Neural progenitor cell (in vitro differentiated cells): ENCODE data around the gene NUDT8. TPM values are rescaled to one million over a fixed set of nuclear protein-coding genes. Genes with fewer than 3 reads are reported as not detected.

ENCODE experiments used
- DNase-seq: peaks from one replicate; pipeline ENCODE4 v3.0.0-alpha.2; 2016; ENCODE audit warnings: low spot score
- H2AFZ ChIP-seq: fragments of 200-600 bp; sonication (generic); replicated peaks from 2 replicates; pipeline ENCODE4 v1.6.1; 2016; ENCODE audit warnings: antibody characterized with exemption
- H3F3A ChIP-seq: fragments of 200-600 bp; sonication (generic); 2 replicates; pipeline ENCODE4 v1.6.1; 2016; ENCODE audit warnings: antibody characterized with exemption, low read depth
- H3K27ac ChIP-seq: fragments of 200-600 bp; sonication (generic); 2 replicates; pipeline ENCODE4 v1.5.1; 2016; ENCODE audit warnings: mild to moderate bottlenecking
- H3K27me3 ChIP-seq: fragments of 200-600 bp; sonication (generic); 2 replicates; pipeline ENCODE4 v1.6.1; 2016; ENCODE audit warnings: mild to moderate bottlenecking, moderate library complexity
- H3K36me3 ChIP-seq: fragments of 200-600 bp; sonication (generic); 2 replicates; pipeline ENCODE4 v1.5.1; 2016
- H3K4me1 ChIP-seq: fragments of 200-600 bp; sonication (generic); 2 replicates; pipeline ENCODE4 v1.6.1; 2016; ENCODE audit warnings: mixed run types
- H3K4me2 ChIP-seq: fragments of 200-600 bp; sonication (generic); 2 replicates; pipeline ENCODE4 v1.6.1; 2016
- H3K4me3 ChIP-seq: fragments of 200-600 bp; sonication (generic); 2 replicates; pipeline ENCODE4 v1.5.1; 2016
- H3K79me2 ChIP-seq: fragments of 200-600 bp; sonication (generic); 2 replicates; pipeline ENCODE4 v1.6.1; 2016; ENCODE audit warnings: low read depth
- H3K9ac ChIP-seq: fragments of 200-600 bp; sonication (generic); 2 replicates; pipeline ENCODE4 v1.6.1; 2016
- H3K9me3 ChIP-seq: fragments of 200-600 bp; sonication (generic); 2 replicates; pipeline ENCODE4 v1.5.1; 2016; ENCODE audit warnings: low read depth
- H4K20me1 ChIP-seq: fragments of 200-600 bp; sonication (generic); 2 replicates; pipeline ENCODE4 v1.6.1; 2016; ENCODE audit warnings: low read depth
- H3K27ac Mint-ChIP-seq: 3 replicates; pipeline ENCODE4 v1.8.0; 2021; ENCODE audit warnings: mixed read lengths
- H3K27me3 Mint-ChIP-seq: 2 replicates; pipeline ENCODE4 v1.8.0; 2022; ENCODE audit warnings: low read depth, mild to moderate bottlenecking, inconsistent platforms, moderate library complexity, mixed read lengths; ENCODE audit not compliant: insufficient read depth
- H3K36me3 Mint-ChIP-seq: 3 replicates; pipeline ENCODE4 v1.8.0; 2021; ENCODE audit warnings: mixed read lengths
- H3K4me1 Mint-ChIP-seq: 3 replicates; pipeline ENCODE4 v1.8.0; 2021; ENCODE audit warnings: mixed read lengths
- H3K4me3 Mint-ChIP-seq: 3 replicates; pipeline ENCODE4 v1.8.0; 2021; ENCODE audit warnings: mild to moderate bottlenecking, moderate library complexity, mixed read lengths
- H3K9me3 Mint-ChIP-seq: 3 replicates; pipeline ENCODE4 v1.8.0; 2020; ENCODE audit warnings: mixed read lengths
- CTCF ChIP-seq: fragments of 200-600 bp; sonication (generic); IDR thresholded peaks from 2 replicates; pipeline ENCODE4 v1.5.1; 2017; ENCODE audit warnings: antibody characterized with exemption, mild to moderate bottlenecking
- EZH2 ChIP-seq: fragments of 200-600 bp; sonication (generic); IDR thresholded peaks from 2 replicates; pipeline ENCODE4 v1.6.1; 2017; ENCODE audit warnings: antibody characterized with exemption, mild to moderate bottlenecking, moderate library complexity
- EZH2phosphoT487 ChIP-seq: fragments of 200-600 bp; sonication (generic); IDR thresholded peaks from 2 replicates; pipeline ENCODE4 v1.6.1; 2017; ENCODE audit warnings: antibody characterized with exemption
- total RNA-seq: library from RNA; depleted of rRNA; stranded (reverse); fragments of >200 nt; gene quantifications from 2 replicates; pipeline ENCODE4 v1.2.3, GENCODE V29; 2015; ENCODE audit warnings: low replicate concordance

Gene NUDT8
- total RNA-seq = 1.6 and 4.1 TPM in 2 replicates

GRCh38 chr11:67629386-67630227 lies at the start of gene NUDT8:
TSS of gene NUDT8 (minus strand) at chr11:67629937. CDS start at chr11:67629911, 26 bp downstream.
- Mint-ChIP-seq H3K27ac (peak within 1 kb of the TSS; percentile 53), H3K36me3 (peaks cover 15% of the 10 kb centered on the region), H3K4me3 (peak within 1 kb of the TSS; percentile 85), H3K27me3 (peaks cover 9% of the 10 kb centered on the region), H3K9me3 (peaks cover 2% of the 10 kb centered on the region), H3K4me1 (peaks cover 14% of the 10 kb centered on the region)
- Histone ChIP-seq H3K9ac (peak within 1 kb of the TSS; percentile 36), H3K4me1 (peaks cover 8% of the 10 kb centered on the region), H3K36me3 (no peaks in the 10 kb centered on the region), H2AFZ (no peak within 1 kb of the TSS), H4K20me1 (no peaks in the 10 kb centered on the region), H3K27ac (peak within 1 kb of the TSS; percentile 84), H3F3A (peaks cover 59% of the 10 kb centered on the region), H3K79me2 (no peaks in the 10 kb centered on the region), H3K27me3 (no peaks in the 10 kb centered on the region), H3K4me2 (peak within 1 kb of the TSS; percentile 78), H3K4me3 (peak within 1 kb of the TSS; percentile 69), H3K9me3 (no peaks in the 10 kb centered on the region)
- peak; percentile 94 for DNase-seq
- TF ChIP-seq CTCF = peak; percentile 87
- TF ChIP-seq EZH2 = no peak

- Histone ChIP-seq H3K4me2 (no peak overlapping the region), H3K79me2 (no peaks in the 10 kb centered on the region), H2AFZ (no peak overlapping the region), H3K36me3 (no peaks in the 10 kb centered on the region), H3F3A (no peaks in the 10 kb centered on the region), H3K9ac (no peak overlapping the region), H3K4me1 (no peaks in the 10 kb centered on the region), H3K4me3 (no peak overlapping the region), H3K27ac (no peak overlapping the region), H4K20me1 (no peaks in the 10 kb centered on the region), H3K9me3 (no peaks in the 10 kb centered on the region), H3K27me3 (no peaks in the 10 kb centered on the region)
- H3K36me3 Mint-ChIP-seq = no peaks in the 10 kb centered on the region
- H3K4me3 Mint-ChIP-seq = no peak overlapping the region
- H3K27ac Mint-ChIP-seq = no peak overlapping the region
- TF ChIP-seq CTCF (no peak), EZH2 (no peak), EZH2phosphoT487 (no peak)
- peaks cover 5% of the 10 kb centered on the region for H3K27me3 Mint-ChIP-seq
- H3K9me3 Mint-ChIP-seq = peaks cover 6% of the 10 kb centered on the region
- no peak for DNase-seq
- H3K4me1 Mint-ChIP-seq = no peaks in the 10 kb centered on the region
Observed at GRCh38 chr11:67675058-67675747, 45.5 kb upstream of the NUDT8 start.

GRCh38 chr11:67674442-67674871 lies 44.7 kb upstream of the NUDT8 start, which contains the start of gene ALDH3B2:
TSS of gene ALDH3B2 (minus strand) at chr11:67674623. CDS start at chr11:67666935, 7,688 bp downstream.
- DNase-seq = no peak
- no peaks in the 10 kb centered on the region for H3K4me1 ChIP-seq

More at GRCh38 chr11:67674442-67674871, 44.7 kb upstream of the NUDT8 start, which contains the start of gene ALDH3B2:
- no peak within 1 kb of the TSS for H3K27ac Mint-ChIP-seq
- no peak for TF ChIP-seq EZH2phosphoT487
- TF ChIP-seq EZH2 = no peak
- no peak for TF ChIP-seq CTCF
- Histone ChIP-seq H3K36me3 (no peaks in the 10 kb centered on the region), H3K4me3 (no peak within 1 kb of the TSS), H3K9ac (no peak within 1 kb of the TSS), H3K4me2 (no peak within 1 kb of the TSS), H3K9me3 (no peaks in the 10 kb centered on the region), H3K27me3 (no peaks in the 10 kb centered on the region), H3K79me2 (no peaks in the 10 kb centered on the region), H3F3A (no peaks in the 10 kb centered on the region), H4K20me1 (no peaks in the 10 kb centered on the region), H2AFZ (no peak within 1 kb of the TSS), H3K27ac (no peak within 1 kb of the TSS)
- no peak within 1 kb of the TSS for H3K4me3 Mint-ChIP-seq
- H3K27me3 Mint-ChIP-seq = peaks cover 5% of the 10 kb centered on the region
- H3K36me3 Mint-ChIP-seq = no peaks in the 10 kb centered on the region
- no peaks in the 10 kb centered on the region for H3K4me1 Mint-ChIP-seq
- H3K9me3 Mint-ChIP-seq = peaks cover 6% of the 10 kb centered on the region
